ENCODE results near the gene IRS2.

Gene IRS2

GRCh38 chr13:109743706-109744453 lies 42.5 kb downstream of the IRS2 start:
- Histone ChIP-seq H3K27ac (no peak overlapping the region), H3K27me3 (replicated peaks) (no peaks in the 10 kb centered on the region), H3K36me3 (replicated peaks) (no peaks in the 10 kb centered on the region), H3K4me3 (ENCODE audit: low read depth, low read length) (no peak overlapping the region)
- in situ Hi-C loops (cut with HindIII; ENCODE audit: low pct_ligation_motif_present, low sequenced_read_pairs) = no loop called here
- peak; percentile 42 for DNase-seq
- peak; percentile 7 for TF ChIP-seq CTCF (IDR thresholded peaks at IDR 0.05; ENCODE audit: low read depth, low read length, missing control alignments)

- Histone ChIP-seq H3K36me3 (replicated peaks) (no peaks in the 10 kb centered on the region), H3K27ac (no peak overlapping the region), H3K4me3 (ENCODE audit: low read depth, low read length) (no peak overlapping the region), H3K27me3 (replicated peaks) (no peaks in the 10 kb centered on the region)
- no peak for DNase-seq
- no peak for TF ChIP-seq CTCF (IDR thresholded peaks at IDR 0.05; ENCODE audit: low read depth, low read length, missing control alignments)
- in situ Hi-C loops (cut with HindIII; ENCODE audit: low pct_ligation_motif_present, low sequenced_read_pairs) = no loop called here
Observed at GRCh38 chr13:109741966-109742365, 44.4 kb downstream of the IRS2 start.

DNA sequence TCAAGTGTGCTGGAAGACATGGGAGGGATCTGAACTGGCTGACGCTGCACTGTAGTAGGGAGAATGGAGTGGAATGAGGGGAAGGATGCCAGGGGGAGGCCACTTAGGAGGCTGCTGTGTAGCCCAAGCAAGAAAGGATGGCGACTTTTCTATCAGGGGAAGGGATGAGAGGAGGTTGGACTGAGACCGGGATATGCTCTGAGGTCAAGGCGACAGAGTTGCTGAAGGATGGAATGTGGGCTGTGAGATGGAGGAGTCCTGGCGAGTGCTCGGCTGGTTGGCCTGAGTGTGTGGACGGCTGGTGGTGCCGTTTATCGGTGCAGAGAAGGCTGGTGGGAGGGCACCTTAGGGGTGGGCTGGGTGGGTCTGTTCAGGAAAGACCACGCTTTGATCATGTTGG lies 45.7 kb downstream of the IRS2 start:
- DNase-seq = no peak
- Histone ChIP-seq H3K4me3 (ENCODE audit: low read depth, low read length) (no peak overlapping the region), H3K36me3 (replicated peaks) (no peaks in the 10 kb centered on the region), H3K27ac (no peak overlapping the region), H3K27me3 (replicated peaks) (no peaks in the 10 kb centered on the region)
- TF ChIP-seq CTCF (IDR thresholded peaks at IDR 0.05; ENCODE audit: low read depth, low read length, missing control alignments) = no peak
- in situ Hi-C loops (cut with HindIII; ENCODE audit: low pct_ligation_motif_present, low sequenced_read_pairs) = no loop called here

DNA sequence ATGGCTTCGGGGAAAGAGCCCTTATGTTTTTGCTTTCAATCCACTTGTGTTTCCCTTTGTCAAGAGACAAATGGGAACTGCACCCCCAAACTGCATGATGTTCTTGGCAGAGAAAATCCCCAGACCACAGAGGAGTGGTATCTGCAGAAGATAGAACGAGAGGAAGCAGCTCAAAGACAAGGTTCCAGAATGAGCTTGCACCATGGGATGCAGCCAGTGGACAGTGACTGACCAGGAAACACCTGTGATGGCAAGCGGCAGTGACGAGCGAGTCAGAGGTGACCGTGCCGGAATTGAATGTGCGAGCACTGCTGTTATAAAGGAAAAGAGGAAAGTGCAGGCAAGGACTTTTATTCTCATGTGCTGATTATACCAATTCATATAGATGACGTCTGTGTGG lies 46.3 kb downstream of the IRS2 start:
- Histone ChIP-seq H3K27ac (no peak overlapping the region), H3K36me3 (replicated peaks) (no peaks in the 10 kb centered on the region), H3K4me3 (ENCODE audit: low read depth, low read length) (no peak overlapping the region), H3K27me3 (replicated peaks) (no peaks in the 10 kb centered on the region)
- DNase-seq = no peak
- TF ChIP-seq CTCF (IDR thresholded peaks at IDR 0.05; ENCODE audit: low read depth, low read length, missing control alignments) = no peak
- in situ Hi-C loops (cut with HindIII; ENCODE audit: low pct_ligation_motif_present, low sequenced_read_pairs) = no loop called here

GRCh38 chr13:109738298-109738746 lies 48.1 kb downstream of the IRS2 start:
- DNase-seq = no peak
- TF ChIP-seq CTCF (IDR thresholded peaks at IDR 0.05; ENCODE audit: low read depth, low read length, missing control alignments) = no peak
- Histone ChIP-seq H3K4me3 (ENCODE audit: low read depth, low read length) (no peak overlapping the region), H3K27me3 (replicated peaks) (no peaks in the 10 kb centered on the region), H3K27ac (no peak overlapping the region), H3K36me3 (replicated peaks) (no peaks in the 10 kb centered on the region)
- in situ Hi-C loops (cut with HindIII; ENCODE audit: low pct_ligation_motif_present, low sequenced_read_pairs) = no loop called here

DNA sequence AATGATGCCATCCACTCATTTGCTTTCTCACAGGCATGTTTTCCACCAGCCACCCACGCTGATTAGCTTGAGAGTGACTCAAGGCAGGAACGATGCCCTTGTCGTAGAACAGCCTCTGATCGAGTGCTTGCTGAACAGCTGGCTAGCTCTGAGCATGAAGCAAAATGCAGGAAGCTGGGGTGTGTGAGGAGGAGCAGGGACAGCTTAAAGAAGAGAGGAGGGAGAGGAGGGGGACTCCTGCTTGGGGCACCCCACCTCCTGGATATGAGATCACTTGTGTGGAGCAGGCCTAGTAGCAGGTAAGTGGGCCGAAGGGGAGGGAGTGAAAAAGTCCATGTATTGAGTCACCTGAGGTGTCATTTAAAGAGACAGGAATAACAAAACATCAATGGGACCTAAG lies 48.8 kb downstream of the IRS2 start:
- Histone ChIP-seq H3K36me3 (replicated peaks) (no peaks in the 10 kb centered on the region), H3K27me3 (replicated peaks) (no peaks in the 10 kb centered on the region), H3K27ac (no peak overlapping the region), H3K4me3 (ENCODE audit: low read depth, low read length) (no peak overlapping the region)
- no peak for DNase-seq
- in situ Hi-C loops (cut with HindIII; ENCODE audit: low pct_ligation_motif_present, low sequenced_read_pairs) = no loop called here
- no peak for TF ChIP-seq CTCF (IDR thresholded peaks at IDR 0.05; ENCODE audit: low read depth, low read length, missing control alignments)

Data from brain microvascular endothelial cell (primary cell).